GM10266 (cell line): Measurements from ENCODE around the gene RGS3.

Experiments used
- DNase-seq: peaks from one replicate; pipeline ENCODE4 v3.0.0; 2012; ENCODE audit errors: extremely low spot score
- CTCF ChIP-seq: IDR thresholded peaks from 2 replicates; pipeline ENCODE4 v1.5.1; 2012; ENCODE audit warnings: mild to moderate bottlenecking, low read depth; ENCODE audit not compliant: control insufficient read depth, insufficient read depth; ENCODE audit errors: missing control alignments

RGS3 gene

GRCh38 chr9:113499153-113499875 is 35.8 kb downstream of the RGS3 start:
- no peak for TF ChIP-seq CTCF
- no peak for DNase-seq

- TF ChIP-seq CTCF: no peak
- DNase-seq: no peak
Measured at GRCh38 chr9:113499876-113500497, 36.5 kb downstream of the RGS3 start.

GRCh38 chr9:113501129-113501686 is 37.7 kb downstream of the RGS3 start:
- TF ChIP-seq CTCF: no peak
- no peak for DNase-seq

- TF ChIP-seq CTCF: no peak
- DNase-seq: no peak
Measured at GRCh38 chr9:113501852-113502251, 38.3 kb downstream of the RGS3 start.

GRCh38 chr9:113502427-113503034 is 39.0 kb downstream of the RGS3 start:
- no peak for TF ChIP-seq CTCF
- DNase-seq: no peak

GRCh38 chr9:113503131-113503541 is 39.6 kb downstream of the RGS3 start:
- no peak for TF ChIP-seq CTCF
- no peak for DNase-seq
